GM18868 (cell line): ENCODE measurements around the gene ICE2.
"Not testable (repeated sequence)": the region's sequence is repeated elsewhere in the genome, so short reads cannot be mapped to it uniquely, and the experiment has no call there.

Source experiments
- ATAC-seq: cut with Tn5 transposase; IDR thresholded peaks from one replicate; pipeline ENCODE4 v1.9.1; 2021; ENCODE audit warnings: mild to moderate bottlenecking, moderate library complexity; ENCODE audit not compliant: unreplicated experiment

Gene ICE2

GRCh38 chr15:60448668-60449360, 30.1 kb downstream of the ICE2 start:
- no peak for ATAC-seq

GRCh38 chr15:60444289-60444912, 34.5 kb downstream of the ICE2 start:
- ATAC-seq = no peak

GRCh38 chr15:60442763-60443162, 36.2 kb downstream of the ICE2 start:
- no peak for ATAC-seq

- ATAC-seq = no peak
Measured at GRCh38 chr15:60442031-60442650, 36.8 kb downstream of the ICE2 start.

GRCh38 chr15:60441331-60441730, 37.6 kb downstream of the ICE2 start:
- ATAC-seq = no peak

GRCh38 chr15:60438646-60439045, 40.3 kb downstream of the ICE2 start:
- no peak for ATAC-seq

- no peak for ATAC-seq
Measured at GRCh38 chr15:60428935-60429334, 50.0 kb downstream of the ICE2 start.

GRCh38 chr15:60426870-60427508, 52.0 kb downstream of the ICE2 start:
- ATAC-seq = no peak

GRCh38 chr15:60425461-60425860, 53.5 kb downstream of the ICE2 start:
- no peak for ATAC-seq

GRCh38 chr15:60424006-60424405, 54.9 kb downstream of the ICE2 start:
- ATAC-seq = no peak

- ATAC-seq = no peak
Measured at GRCh38 chr15:60423537-60423936, 55.4 kb downstream of the ICE2 start.

GRCh38 chr15:60421544-60421943, 57.4 kb downstream of the ICE2 start:
- ATAC-seq = no peak

GRCh38 chr15:60420203-60420716, 58.7 kb downstream of the ICE2 start:
- no peak for ATAC-seq

GRCh38 chr15:60419753-60420152, 59.2 kb downstream of the ICE2 start:
- ATAC-seq = no peak

- ATAC-seq = no peak
Measured at GRCh38 chr15:60418096-60418495, 60.8 kb downstream of the ICE2 start.

- no peak for ATAC-seq
Measured at GRCh38 chr15:60417112-60417511, 61.8 kb downstream of the ICE2 start.

- no peak for ATAC-seq
Measured at GRCh38 chr15:60416484-60416883, 62.5 kb downstream of the ICE2 start.

- no peak for ATAC-seq
Measured at GRCh38 chr15:60414016-60414682, 64.8 kb downstream of the ICE2 start.

GRCh38 chr15:60413231-60413824, 65.6 kb downstream of the ICE2 start:
- ATAC-seq = no peak

GRCh38 chr15:60412807-60413206, 66.1 kb downstream of the ICE2 start:
- ATAC-seq = not testable (repeated sequence)
